HG02981 (cell line): ENCODE data around the gene FGF14.

Experiments
- ATAC-seq: cut with Tn5 transposase; IDR thresholded peaks from one replicate; pipeline ENCODE4 v1.9.1; 2021; ENCODE audit warnings: mild to moderate bottlenecking, moderate library complexity; ENCODE audit not compliant: unreplicated experiment

FGF14 gene

DNA sequence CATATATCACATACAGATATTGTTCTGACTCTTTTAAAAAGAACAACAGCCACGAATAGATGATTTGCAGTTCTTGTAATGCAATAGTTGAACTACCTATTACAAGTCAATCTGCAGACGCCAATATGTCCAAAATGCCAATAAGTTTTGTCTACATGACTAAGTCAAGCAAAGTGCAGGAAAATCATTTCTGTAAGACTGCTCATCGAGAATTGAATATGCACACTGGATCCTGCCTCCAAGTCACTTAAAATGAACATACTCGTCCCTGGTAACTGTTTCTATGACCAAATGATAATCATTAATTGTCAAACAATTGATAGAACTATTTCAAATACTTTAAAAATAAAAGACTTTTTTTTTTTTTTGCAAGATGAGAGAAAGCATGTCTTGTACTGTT lies 573.7 kb downstream of the FGF14 start:
- ATAC-seq: no peak

DNA sequence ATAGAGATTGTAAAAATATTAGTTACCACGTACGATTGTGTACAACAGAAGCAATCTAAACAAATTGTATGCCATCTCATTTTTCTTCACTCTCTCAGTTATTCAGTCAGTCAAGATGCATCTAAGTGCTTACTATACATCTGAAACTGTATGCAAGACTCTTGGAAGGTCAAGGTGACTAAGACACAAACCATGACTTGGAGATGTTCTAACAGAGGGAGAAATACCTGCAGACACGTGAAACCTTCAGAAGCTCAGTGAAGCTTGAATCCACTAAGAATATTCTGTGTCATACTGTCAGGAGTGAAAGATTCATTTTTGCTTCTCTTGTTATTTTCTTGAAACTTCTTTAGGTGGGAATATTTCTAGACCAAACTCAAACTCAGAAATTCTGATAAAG lies 584.0 kb downstream of the FGF14 start:
- ATAC-seq: no peak

DNA sequence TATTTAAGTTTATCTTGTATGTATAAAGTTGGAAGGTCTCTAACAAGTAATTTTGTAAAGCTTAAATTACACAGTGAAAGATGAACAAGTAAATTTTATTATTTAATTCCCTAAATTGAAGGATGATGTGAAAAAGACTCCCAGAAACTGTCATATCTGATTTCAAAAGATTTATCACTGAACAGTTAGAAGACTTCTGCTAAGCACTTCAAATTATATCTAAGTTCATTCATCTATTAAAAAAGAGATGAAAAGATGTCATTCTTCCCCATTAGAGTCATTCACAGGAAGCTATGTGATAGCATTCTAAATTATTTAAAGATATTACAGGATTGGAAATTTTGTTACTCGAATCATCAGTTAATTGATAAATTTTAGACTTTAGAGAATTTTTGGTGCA lies 590.0 kb downstream of the FGF14 start:
- ATAC-seq: no peak

DNA sequence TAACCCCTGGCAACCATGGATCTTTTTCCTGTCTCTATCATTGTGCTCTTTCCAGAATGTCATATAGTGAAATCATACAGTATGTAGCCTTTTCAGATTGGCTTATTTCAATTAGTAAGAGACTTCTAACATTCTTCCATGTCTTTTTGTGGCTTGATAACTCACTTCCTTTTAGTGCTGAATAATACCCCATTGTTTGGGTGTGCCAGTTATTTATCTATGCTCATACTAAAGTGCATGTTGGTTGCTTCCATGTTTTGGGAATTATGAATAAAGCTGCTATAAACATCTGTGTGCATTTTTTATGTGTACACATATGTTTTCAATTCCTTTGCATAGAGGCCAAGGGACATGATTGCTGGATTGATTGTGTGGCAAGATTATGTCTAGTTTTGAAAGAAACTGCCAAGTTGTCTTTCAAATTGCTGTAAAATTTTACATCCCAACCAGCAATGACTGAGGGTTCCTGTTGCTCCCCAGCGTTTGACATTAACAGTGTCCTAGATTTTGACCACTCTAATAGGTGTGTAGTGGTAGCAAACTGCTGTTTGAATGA lies 590.5 kb downstream of the FGF14 start:
- no peak for ATAC-seq

DNA sequence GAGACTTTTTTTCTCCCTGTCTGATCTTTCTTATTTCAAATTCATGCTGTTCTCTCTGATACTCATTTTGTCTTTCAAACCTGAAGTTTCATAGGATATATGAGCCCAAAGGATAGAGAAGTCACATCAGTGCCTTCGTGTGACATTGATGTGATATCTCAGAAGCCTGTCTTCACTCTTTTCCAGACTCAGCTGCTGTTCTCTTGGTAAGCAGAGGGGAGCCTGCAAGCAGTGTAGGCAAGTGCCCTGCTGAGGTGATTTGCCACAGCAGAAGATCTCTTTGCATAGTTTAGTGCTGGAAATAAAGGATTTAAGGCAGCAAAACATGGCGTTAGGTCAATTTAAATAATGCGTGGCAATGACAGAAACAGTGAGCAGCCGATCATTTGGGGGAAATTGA lies 602.7 kb downstream of the FGF14 start:
- no peak for ATAC-seq

DNA sequence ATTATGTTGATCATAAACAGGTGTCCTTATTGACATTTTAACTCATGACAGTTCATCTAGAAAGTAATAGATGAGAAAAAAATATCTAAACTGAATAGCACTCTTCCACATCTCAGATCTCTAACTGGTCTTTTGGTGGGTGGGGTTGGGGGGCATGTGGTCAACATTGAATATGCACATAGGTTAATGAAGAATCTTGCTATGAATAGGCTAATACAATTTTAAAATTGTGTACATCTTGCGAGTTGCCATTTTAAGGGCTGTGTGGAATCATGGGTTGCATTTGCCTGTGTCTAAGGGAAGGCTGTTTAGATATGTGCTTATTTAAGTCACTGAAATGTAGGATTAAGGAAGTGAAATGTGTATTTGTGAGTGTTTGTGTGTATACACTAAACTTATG lies 603.4 kb downstream of the FGF14 start:
- ATAC-seq: no peak

DNA sequence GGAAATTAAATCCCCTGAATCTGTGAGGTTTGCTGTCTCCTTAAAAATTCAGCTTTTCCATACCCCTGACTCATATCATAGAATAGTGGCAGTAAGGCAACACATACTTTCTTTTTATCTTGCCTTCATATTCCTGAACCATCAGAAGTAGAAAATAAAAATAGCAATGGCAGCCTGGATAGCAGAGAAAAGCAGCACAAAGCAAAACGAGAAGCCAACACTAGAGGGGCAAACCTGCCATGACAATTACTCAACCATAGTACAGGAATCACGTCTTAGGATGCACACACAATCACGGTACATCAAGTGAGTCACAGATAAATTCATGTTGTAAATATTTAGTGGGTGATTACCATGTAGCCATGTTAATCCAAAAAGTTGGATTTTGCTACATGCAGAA lies 606.4 kb downstream of the FGF14 start:
- no peak for ATAC-seq

DNA sequence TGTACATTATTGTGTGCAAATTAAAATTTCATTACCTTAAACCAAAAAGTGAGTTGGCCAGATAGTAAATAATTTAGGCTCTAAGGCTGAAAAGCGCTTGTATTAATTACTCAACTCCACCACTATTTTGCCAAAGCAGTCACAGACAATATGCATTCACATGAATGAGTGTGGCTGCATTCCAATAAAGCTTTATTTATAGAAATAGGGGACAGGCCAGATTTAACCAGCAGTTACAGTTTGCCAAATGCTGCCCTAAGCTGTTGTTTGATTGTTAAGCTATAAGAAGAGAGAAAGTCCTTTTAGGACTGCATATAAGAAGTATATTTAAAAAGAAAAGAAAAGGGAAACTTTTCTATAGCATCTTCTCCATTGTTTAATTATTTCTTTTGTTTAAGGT lies 606.8 kb downstream of the FGF14 start:
- ATAC-seq: no peak

DNA sequence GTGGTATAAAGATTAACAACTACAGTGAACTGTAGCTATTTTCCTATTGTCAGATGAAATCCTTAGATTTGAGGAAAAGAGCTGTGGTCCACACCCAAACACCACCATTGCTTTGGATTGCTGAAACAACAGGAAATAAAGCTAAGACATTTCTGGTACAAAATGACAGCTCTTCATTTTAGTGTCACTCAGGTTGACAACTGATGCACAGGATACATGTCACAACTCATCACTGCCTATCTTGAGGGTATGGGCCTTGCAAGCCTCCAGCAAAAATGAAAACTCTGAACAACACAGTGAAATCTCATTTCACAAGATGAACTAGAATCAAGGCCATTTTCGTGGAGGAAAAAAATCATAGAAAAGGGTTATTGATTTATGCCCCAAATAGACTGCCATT lies 609.7 kb downstream of the FGF14 start:
- ATAC-seq: no peak

DNA sequence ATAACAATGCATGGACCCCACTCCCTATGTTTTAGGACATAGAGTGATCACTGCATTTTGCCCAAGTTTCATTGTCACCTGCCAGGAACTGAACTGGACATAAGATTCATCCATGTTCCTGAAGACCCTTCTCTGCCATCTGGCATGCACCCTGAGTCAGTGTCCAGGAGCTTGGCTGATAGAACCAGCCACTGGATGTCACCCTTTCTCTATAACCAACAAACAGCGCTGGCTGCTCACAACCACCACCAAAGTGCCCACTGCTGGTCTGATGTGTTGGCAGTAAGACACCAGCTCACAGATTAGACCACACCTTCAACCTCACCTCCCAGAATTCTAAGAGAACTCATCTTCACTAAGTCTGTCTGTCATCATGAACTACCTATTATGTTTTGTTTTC lies 616.0 kb downstream of the FGF14 start:
- ATAC-seq: no peak

DNA sequence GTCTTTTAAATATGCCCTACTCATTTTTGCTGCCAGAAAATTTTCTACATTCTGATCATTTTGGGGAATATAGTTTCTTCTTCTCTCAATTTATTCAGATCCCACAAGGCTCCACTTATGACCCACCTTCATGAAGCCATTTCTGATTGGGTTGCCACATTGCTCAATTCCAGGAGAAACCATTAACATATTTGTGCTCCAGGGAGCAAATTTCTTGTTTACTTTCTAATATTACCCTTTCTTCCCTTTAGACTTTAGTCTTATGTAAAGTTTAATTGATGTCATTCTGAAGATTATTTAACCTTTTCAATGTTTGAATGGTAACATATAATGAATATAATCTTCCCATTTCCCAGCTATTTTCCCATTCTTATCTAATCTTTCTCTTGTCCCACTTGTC lies 617.5 kb downstream of the FGF14 start:
- no peak for ATAC-seq

DNA sequence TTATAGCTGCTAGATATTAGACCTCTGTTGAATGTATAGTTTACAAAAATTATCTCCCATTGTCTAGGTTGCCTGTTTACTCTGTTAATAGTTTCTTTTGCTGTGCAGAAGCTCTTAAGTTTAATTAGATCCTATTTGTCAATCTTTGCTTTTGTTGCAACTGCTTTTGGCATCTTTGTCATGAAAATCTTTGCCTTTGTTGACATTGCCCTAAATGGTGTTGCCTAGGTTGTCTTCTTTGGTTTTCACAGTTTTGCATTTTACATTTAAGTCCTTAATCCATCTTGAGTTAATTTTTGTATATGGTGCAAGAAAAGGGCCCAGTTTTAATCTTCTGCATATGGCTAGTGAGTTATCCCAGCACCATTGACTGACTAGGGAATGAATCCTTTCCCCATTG lies 618.3 kb downstream of the FGF14 start:
- ATAC-seq: no peak

DNA sequence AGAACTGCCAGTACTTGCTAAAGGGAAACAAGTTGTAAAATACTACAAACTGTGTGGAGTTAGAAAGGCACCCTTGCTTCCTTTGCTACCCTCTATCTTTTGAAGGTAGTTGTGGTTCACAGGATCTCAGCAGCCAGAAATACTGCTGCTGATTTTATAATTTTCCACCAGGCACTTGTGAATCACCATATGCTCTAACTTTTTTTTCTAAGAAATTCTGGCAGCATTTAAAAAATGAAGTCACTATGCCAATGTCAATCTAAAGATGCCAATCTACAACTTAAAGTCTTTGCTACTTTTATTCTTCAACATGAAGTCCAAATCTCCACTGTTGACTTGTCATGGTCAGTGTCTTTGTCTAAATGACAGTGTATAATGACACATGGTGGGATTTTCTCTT lies 621.6 kb downstream of the FGF14 start:
- ATAC-seq: no peak

DNA sequence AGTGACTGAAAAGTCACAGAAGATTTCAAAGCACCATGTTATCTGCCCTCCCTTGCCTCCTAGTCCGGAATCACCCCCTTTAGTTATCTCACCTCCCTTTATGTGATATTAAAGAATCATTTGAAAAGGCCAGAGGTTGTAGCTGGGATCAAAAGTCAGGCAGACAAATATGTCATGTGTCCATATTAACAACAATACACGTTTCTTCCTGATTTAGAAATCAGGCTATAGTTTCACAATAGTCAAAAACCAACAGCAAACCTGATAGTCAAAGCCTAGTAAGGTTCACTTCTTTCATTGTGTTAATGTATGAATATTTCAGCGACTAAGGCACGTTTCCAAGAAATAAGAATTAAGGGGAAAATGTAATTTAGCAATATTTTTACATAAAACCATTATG lies 622.7 kb downstream of the FGF14 start:
- no peak for ATAC-seq

DNA sequence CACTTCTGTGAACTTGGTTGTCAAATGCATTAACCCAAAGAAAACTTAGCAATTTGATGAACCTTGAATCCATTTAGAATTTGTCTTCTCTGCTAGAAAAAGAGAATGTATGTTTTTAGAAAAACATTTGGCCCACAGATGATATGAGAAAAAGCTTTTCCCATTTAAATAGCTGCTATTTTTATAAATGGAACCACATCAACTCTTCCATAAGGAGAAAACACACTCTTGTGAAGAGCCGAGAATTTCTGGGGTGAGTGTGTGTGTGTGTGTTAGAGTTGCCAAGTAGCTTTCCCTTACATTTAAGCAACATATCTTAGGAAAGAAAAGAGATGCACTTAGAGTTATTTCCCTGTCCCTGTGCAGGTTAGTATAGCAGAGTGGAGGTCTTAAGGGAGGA lies 626.6 kb downstream of the FGF14 start:
- no peak for ATAC-seq

DNA sequence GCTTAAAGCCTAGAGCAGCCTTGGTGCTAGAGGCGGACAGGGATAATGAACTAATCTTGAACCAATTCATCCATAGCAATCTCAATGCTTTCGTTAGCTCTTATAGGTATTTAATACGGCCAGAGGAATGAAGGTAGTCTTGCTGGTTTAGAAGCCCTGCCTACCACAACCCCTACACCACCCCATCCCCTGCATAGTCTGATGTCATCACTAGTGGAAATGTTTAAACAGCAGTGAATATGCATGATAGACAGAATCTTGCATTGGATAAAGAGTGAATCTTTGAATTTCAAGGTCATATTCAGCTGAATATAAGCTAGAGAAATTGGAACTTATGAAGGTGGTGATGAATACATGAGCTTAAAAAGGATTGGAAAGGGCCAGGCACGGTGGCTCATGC lies 627.5 kb downstream of the FGF14 start:
- ATAC-seq: no peak

DNA sequence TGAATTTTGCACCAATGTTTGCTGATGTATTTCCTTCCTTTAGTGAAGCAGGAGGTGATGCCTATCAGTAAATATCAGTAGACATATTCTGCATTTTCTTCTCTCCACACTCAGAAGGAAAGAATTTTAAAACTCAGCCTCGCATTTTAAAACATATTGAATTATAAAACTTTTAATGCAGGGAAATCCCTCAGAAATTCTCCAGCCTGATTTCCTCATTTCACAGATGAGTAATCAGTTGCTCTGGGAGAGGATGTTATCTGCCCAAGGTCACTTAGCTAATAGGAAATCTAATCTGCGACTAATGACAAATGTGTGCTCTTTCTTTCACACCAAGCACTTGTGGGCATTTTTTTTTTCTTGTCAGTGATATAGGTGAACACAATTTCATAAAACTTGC lies 628.8 kb downstream of the FGF14 start:
- ATAC-seq: no peak

DNA sequence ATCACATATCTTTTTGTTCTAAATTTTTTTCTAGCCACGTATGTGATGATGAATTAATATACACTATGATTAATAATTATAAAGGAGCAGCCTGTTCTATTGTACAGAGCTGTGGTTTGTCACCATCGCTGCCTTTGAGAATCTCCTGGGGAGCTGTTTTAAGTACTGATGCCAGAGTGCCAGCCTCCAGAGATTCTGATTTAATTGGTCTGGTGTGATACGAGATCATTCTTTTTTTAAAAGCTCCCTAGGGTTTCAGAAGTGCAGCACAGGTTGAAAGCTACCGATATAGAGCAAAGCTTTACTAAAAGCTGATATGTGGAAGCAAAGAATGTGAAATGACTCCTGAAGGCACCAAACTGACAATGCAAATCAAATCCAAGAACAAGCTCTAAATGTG lies 634.7 kb downstream of the FGF14 start:
- no peak for ATAC-seq

DNA sequence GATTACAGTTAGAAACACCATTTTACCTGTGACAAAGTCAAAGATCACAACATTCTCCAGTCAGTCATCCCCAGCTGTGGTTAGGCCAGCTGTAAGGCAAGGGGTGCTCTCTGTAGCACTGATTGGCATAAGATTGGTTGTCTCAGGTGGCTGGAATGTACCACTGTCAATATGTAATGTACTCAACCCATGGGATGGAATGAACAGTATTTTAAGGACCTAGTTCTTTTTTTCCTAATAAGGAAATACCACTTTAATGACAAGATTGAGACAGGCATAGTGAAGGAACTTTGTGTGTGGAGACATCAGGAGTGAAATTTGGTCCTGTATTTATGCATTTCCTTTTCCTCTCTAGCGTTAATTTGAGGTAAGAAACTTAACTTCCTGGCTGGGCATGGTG lies 638.7 kb downstream of the FGF14 start:
- ATAC-seq: no peak

DNA sequence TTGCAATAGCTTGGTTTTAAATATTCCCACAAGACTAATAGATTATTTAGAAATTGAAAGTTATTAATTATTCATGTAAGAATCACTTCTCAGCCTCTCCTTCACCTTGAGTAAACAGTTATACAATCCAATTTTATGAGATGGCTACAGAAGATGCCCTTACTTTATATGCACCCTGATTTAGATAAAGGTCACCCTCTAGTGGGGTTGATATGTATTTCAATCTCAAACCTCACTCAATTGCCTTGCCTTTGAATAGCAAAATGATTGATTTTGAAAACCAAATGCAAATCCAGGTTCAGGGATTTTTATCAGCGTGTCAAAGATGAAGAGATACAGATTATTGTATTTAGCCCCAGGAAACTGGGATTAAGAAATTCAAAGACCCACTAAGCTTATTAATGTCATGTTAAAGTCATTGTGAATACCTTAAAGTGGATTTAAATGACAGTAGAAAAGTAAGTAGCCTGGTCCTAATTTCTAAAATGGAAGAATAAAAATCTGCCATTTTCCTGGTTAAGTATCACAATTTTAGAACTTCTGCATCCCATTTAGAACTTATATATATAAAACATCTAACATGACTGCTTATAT lies 644.3 kb downstream of the FGF14 start:
- ATAC-seq: peak; percentile 91

DNA sequence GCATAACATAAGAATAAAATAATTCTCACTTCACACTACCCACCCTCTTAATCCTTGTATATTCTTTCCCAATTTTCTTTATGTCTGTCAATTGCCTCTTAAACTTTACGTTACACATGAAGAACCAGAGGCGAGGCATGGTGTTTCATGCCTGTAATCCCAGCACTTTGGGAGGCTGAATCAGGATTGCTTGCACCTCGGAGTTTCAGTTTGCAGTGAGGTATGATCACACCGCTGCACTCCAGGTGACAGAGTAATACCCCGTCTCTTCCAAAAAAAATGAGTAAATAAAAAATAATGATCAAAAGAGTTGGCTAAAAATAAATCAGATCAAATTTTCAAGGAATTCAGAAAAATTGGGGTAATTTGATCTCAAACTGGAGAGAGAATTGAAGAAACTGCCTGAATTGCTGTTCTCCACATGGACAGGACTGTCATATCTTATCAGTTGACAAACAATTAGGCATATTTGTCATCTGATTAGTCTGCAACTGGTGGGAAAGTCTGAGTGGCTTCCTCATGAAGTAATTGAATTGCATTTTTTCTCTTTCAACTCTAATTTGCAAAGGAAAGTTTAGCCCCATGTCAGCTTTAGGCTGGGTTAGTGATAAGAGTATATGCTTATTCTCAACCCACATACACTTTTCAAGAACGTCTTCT lies 646.5 kb downstream of the FGF14 start:
- ATAC-seq: no peak

DNA sequence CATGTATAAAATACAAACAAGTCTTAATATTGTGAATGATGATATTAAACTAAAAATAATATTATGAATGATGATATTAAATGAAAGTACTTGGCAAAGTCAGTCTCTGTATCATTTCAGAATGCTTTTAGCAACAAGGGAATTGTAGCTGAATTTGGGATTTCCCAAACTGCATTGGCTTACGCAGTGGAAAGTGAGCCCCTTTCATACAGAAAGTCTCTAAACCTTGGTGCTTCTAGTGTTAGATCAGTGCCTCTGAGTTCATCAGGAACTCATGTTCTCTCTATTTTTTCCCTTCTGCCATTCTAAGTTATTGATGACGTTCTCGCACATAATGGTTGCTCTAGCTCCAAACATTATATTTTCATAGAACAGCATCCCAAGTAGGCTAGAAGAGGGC lies 649.4 kb downstream of the FGF14 start:
- no peak for ATAC-seq

DNA sequence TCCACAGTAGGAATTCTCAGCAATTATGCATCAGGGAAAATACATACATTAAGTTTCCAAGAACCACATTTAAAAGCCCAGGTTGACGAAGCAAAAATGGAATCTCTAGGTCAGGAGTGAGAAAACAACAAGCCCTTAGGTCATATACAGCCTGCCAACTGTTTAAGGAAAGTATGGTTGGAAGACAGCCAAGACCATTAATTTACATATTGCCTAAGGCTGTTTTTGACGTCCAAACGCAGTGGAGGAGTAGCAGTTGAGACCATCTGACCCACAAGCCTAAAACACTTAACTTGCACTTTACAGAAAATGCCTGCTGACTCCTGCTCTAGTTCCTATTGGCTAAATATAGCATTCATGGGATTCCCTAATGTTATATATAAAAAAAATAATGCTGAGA lies 650.4 kb downstream of the FGF14 start:
- ATAC-seq: peak; percentile 52
